ENCODE data around the gene FAU. TPM values are rescaled to one million over a fixed set of nuclear protein-coding genes. Genes with fewer than 3 reads are reported as not detected.

FAU gene
- polyA plus RNA-seq, 1 of the 3 experiments (the other 2 are of a cell fraction) = 1,210 TPM

DNA sequence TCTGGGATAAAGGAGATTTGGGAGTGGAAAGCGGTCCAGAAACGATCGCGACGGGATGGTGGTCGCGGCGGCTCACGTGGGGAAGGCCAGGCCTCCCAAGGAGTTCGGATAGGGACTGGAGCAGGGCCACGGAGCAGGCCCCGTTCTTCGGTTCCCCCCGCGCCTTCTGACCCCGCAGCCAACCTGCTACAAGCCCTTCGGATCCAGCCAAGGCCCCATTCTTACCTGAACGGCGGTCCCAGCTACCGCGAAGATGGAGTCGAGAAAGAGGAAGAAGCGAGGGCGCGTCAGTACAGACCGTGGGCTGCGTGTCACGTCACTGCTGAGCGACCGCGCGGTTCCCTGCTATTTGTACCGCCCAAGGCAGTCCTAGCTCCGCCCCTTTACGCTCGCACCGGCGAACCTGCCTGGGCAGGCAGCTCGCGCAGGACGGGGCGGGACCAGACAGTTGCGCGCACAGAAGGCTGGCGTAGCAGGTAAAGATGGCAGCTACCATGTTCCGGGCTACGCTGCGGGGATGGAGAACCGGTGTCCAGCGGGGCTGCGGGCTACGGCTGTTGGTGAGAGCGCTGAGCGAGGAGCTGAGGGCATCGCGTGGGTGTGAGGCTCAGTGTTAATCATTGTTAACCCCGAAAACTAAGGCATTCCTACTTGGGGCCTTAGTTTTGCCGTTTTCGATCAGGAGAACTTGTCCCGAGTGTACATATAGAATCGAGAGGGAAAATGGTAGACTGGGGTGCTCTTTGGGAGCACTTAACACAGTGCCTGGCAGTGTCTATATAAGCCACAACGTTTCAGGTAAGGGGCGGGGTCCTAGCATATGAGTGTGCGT, at the start of gene FAU, which contains the start of gene MRPL49 (continued):
- TF ChIP-seq, protein P1, sequence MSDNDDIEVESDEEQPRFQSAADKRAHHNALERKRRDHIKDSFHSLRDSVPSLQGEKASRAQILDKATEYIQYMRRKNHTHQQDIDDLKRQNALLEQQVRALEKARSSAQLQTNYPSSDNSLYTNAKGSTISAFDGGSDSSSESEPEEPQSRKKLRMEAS (IDR thresholded peaks at IDR 0.05; ENCODE audit: low read depth) = peak; percentile 72
- TF ChIP-seq, protein P2, sequence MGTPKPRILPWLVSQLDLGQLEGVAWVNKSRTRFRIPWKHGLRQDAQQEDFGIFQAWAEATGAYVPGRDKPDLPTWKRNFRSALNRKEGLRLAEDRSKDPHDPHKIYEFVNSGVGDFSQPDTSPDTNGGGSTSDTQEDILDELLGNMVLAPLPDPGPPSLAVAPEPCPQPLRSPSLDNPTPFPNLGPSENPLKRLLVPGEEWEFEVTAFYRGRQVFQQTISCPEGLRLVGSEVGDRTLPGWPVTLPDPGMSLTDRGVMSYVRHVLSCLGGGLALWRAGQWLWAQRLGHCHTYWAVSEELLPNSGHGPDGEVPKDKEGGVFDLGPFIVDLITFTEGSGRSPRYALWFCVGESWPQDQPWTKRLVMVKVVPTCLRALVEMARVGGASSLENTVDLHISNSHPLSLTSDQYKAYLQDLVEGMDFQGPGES (IDR thresholded peaks at IDR 0.05; ENCODE audit: low read depth, low read length) = no peak
- TF ChIP-seq FOXJ3 (CRISPR knock-in tag; IDR thresholded peaks at IDR 0.05) (no peak), GABPA (IDR thresholded peaks at IDR 0.05; ENCODE audit: low read depth) (peak; percentile 68), ELF1 (IDR thresholded peaks at IDR 0.05) (peak; percentile 88), GATA2 (CRISPR knock-in tag; IDR thresholded peaks at IDR 0.05) (no peak), SIN3A (IDR thresholded peaks at IDR 0.05; ENCODE audit: borderline replicate concordance, low read depth, low read length) (peak; percentile 94; the same call in 1 of the 2 replicates), FOXM1 (IDR thresholded peaks at IDR 0.05; ENCODE audit: low read depth) (no peak)
- TF ChIP-seq, protein P3, sequence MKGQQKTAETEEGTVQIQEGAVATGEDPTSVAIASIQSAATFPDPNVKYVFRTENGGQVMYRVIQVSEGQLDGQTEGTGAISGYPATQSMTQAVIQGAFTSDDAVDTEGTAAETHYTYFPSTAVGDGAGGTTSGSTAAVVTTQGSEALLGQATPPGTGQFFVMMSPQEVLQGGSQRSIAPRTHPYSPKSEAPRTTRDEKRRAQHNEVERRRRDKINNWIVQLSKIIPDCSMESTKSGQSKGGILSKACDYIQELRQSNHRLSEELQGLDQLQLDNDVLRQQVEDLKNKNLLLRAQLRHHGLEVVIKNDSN (IDR thresholded peaks at IDR 0.05; ENCODE audit: borderline replicate concordance, low read depth) = no peak
- TF ChIP-seq, protein P4, sequence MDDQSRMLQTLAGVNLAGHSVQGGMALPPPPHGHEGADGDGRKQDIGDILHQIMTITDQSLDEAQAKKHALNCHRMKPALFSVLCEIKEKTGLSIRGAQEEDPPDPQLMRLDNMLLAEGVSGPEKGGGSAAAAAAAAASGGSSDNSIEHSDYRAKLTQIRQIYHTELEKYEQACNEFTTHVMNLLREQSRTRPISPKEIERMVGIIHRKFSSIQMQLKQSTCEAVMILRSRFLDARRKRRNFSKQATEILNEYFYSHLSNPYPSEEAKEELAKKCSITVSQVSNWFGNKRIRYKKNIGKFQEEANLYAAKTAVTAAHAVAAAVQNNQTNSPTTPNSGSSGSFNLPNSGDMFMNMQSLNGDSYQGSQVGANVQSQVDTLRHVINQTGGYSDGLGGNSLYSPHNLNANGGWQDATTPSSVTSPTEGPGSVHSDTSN (IDR thresholded peaks at IDR 0.05) = no peak

DNA sequence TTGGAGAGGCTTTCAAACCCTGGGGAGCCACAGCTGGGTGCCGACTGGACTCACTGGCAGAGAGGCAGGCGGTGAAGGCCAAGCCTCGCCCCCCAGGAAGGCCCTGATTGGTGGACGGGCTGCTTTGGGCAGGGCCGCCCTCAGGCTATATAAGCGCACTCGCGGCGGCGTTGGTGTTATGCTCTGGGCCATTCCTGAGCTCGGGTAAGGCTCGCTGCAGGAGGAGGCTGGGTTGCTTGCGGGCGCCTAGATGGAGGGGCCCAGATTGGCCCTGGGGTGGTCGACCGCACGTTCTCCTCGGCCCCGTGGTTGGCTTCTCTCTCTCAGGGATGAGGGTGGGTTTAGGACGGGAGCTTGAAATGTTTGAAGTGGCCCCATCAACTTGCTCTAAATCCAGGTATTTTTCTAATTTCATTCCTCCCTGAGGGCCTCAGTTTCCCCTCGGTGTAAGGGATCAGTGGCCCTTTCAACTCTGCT, 48.2 kb upstream of the FAU start, which contains the start of gene SPDYC:
Gene SPDYC, plus strand, starts transcription at position 176 of the 477 bp plus-strand sequence. CDS start 1,125 bp downstream, outside the sequence.
- ChIA-PET POLR2A (no interaction called here), CTCF (interaction anchor here (0.8 to 1.5 kb wide), 3 partner anchors 11 to 160 kb away, joined by 3 to 5 read pairs (median 3); partner anchors contain the start of gene TM7SF2)
- Histone ChIP-seq H3K9me3 (no peaks in the 10 kb centered on the region), H3K27me3 (ENCODE audit: insufficient read depth) (no peaks in the 10 kb centered on the region), H3K4me2 (no peak within 1 kb of the TSS), H3F3A (replicated peaks; ENCODE audit: insufficient read depth) (peaks cover 2% of the 10 kb centered on the region), H4K20me1 (ENCODE audit: insufficient read depth) (no peaks in the 10 kb centered on the region), H3K9ac (no peak within 1 kb of the TSS), H3K4me1 (ENCODE audit: control insufficient read depth in 1 of 2, insufficient read depth in 2 of 2, low read depth in 1 of 2, low read length in 1 of 2) (no peaks in the 10 kb centered on the region; a peak in 1 of 4 replicates), H3K27ac (ENCODE audit: low read depth in 2 of 2, low read length in 1 of 2) (peak within 1 kb of the TSS in 1 of 2 experiments; percentile 3; a peak in 1 of 4 replicates), H3K36me3 (replicated peaks in 1 of 2; ENCODE audit: control insufficient read depth in 1 of 2, insufficient read depth in 2 of 2, low read length in 1 of 2) (no peaks in the 10 kb centered on the region), H3K4me3 (ENCODE audit: low read depth in 2 of 2, low read length in 1 of 2) (no peak within 1 kb of the TSS), H3K9me2 (no peaks in the 10 kb centered on the region), H3K79me2 (ENCODE audit: insufficient read depth) (no peaks in the 10 kb centered on the region), H2AFZ (ENCODE audit: low read depth) (peak within 1 kb of the TSS; percentile 96; the same call in 1 of the 2 replicates)
- no peak for DNase-seq
- WGBS (ENCODE audit: low lambda C conversion rate) = 94% methylated on average over 18 of the region's 21 CpGs
- TF ChIP-seq, protein P1 (IDR thresholded peaks at IDR 0.05; ENCODE audit: low read depth) = no peak
- no peak for TF ChIP-seq RFX5 (IDR thresholded peaks at IDR 0.05; ENCODE audit: low read length)
- no peak for TF ChIP-seq GABPA (IDR thresholded peaks at IDR 0.05; ENCODE audit: low read depth)
- no peak for TF ChIP-seq POLR2AphosphoS5 (IDR thresholded peaks at IDR 0.05; ENCODE audit: low read depth, low read length)
- TF ChIP-seq TCF12 (IDR thresholded peaks at IDR 0.05) = no peak
- TF ChIP-seq SIN3A (IDR thresholded peaks at IDR 0.05; ENCODE audit: borderline replicate concordance, low read depth, low read length) = no peak
- no peak for TF ChIP-seq FOXM1 (IDR thresholded peaks at IDR 0.05; ENCODE audit: low read depth)
- TF ChIP-seq FOXJ3 (CRISPR knock-in tag; IDR thresholded peaks at IDR 0.05) = no peak
- TF ChIP-seq FOSL2 (IDR thresholded peaks at IDR 0.05; ENCODE audit: borderline replicate concordance, low read depth) = no peak
- TF ChIP-seq RXRA (IDR thresholded peaks at IDR 0.05; ENCODE audit: borderline replicate concordance, low read depth) = no peak
- no peak for TF ChIP-seq NRF1 (IDR thresholded peaks at IDR 0.05; ENCODE audit: low read depth, low read length)
- TF ChIP-seq, protein P5, sequence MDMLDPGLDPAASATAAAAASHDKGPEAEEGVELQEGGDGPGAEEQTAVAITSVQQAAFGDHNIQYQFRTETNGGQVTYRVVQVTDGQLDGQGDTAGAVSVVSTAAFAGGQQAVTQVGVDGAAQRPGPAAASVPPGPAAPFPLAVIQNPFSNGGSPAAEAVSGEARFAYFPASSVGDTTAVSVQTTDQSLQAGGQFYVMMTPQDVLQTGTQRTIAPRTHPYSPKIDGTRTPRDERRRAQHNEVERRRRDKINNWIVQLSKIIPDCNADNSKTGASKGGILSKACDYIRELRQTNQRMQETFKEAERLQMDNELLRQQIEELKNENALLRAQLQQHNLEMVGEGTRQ (IDR thresholded peaks at IDR 0.05; ENCODE audit: borderline replicate concordance, low read depth, low read length) = no peak
- TF ChIP-seq, protein P3 (IDR thresholded peaks at IDR 0.05; ENCODE audit: borderline replicate concordance, low read depth) = no peak
- TF ChIP-seq, protein P6, sequence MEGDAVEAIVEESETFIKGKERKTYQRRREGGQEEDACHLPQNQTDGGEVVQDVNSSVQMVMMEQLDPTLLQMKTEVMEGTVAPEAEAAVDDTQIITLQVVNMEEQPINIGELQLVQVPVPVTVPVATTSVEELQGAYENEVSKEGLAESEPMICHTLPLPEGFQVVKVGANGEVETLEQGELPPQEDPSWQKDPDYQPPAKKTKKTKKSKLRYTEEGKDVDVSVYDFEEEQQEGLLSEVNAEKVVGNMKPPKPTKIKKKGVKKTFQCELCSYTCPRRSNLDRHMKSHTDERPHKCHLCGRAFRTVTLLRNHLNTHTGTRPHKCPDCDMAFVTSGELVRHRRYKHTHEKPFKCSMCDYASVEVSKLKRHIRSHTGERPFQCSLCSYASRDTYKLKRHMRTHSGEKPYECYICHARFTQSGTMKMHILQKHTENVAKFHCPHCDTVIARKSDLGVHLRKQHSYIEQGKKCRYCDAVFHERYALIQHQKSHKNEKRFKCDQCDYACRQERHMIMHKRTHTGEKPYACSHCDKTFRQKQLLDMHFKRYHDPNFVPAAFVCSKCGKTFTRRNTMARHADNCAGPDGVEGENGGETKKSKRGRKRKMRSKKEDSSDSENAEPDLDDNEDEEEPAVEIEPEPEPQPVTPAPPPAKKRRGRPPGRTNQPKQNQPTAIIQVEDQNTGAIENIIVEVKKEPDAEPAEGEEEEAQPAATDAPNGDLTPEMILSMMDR (IDR thresholded peaks at IDR 0.05) = no peak
- TF ChIP-seq GATA2 (CRISPR knock-in tag; IDR thresholded peaks at IDR 0.05) = no peak
- TF ChIP-seq EP300 (IDR thresholded peaks at IDR 0.05; ENCODE audit: borderline replicate concordance in 1 of 2, low read depth in 1 of 2, low read length in 1 of 2) = no peak
- TF ChIP-seq MEF2A (IDR thresholded peaks at IDR 0.05; ENCODE audit: borderline replicate concordance, low read depth) = no peak

Measured in SK-N-SH (cell line).